HEK293 (cell line): ENCODE data around the gene GRIK4.

Source experiments
- CTCF ChIP-seq: fragments of 450-650 bp; formaldehyde crosslinking; IDR thresholded peaks from 2 replicates; pipeline ENCODE4 v1.5.1; 2016; ENCODE audit warnings: missing biosample characterization, missing genetic modification characterization
- REST ChIP-seq: fragments of 450-650 bp; formaldehyde crosslinking; IDR thresholded peaks from 2 replicates; pipeline ENCODE4 v1.5.1; 2016; ENCODE audit warnings: missing biosample characterization, missing genetic modification characterization
- ZNF280D ChIP-seq: fragments of 450-650 bp; formaldehyde crosslinking; IDR thresholded peaks from 2 replicates; pipeline ENCODE4 v1.5.1; 2016; ENCODE audit warnings: missing biosample characterization, missing genetic modification characterization
- ZNF394 ChIP-seq: fragments of 450-650 bp; formaldehyde crosslinking; IDR thresholded peaks from 2 replicates; pipeline ENCODE4 v1.5.1; 2016; ENCODE audit warnings: missing biosample characterization, missing genetic modification characterization, mild to moderate bottlenecking, moderate library complexity, borderline replicate concordance
- ZNF596 ChIP-seq: fragments of 450-650 bp; IDR thresholded peaks from 2 replicates; pipeline ENCODE4 v1.5.0; 2018; ENCODE audit warnings: missing biosample characterization, mild to moderate bottlenecking, missing genetic modification characterization, moderate library complexity
- ZNF639 ChIP-seq: fragments of 450-650 bp; formaldehyde crosslinking; IDR thresholded peaks from 2 replicates; pipeline ENCODE4 v1.5.1; 2016; ENCODE audit warnings: missing biosample characterization, missing genetic modification characterization
- TF ChIP-seq, protein P1 (sequence below): fragments of 450-650 bp; formaldehyde crosslinking; IDR thresholded peaks from 2 replicates; pipeline ENCODE4 v1.5.1; 2017; ENCODE audit warnings: missing biosample characterization, missing genetic modification characterization
- TF ChIP-seq, protein P2 (sequence below): fragments of 450-650 bp; formaldehyde crosslinking; IDR thresholded peaks from 2 replicates; pipeline ENCODE4 v1.5.1; 2017; ENCODE audit warnings: missing biosample characterization, mild to moderate bottlenecking, missing genetic modification characterization, moderate library complexity

GRCh38 chr11:120646206-120646605 lies 134.7 kb downstream of the GRIK4 start:
- TF ChIP-seq ZNF639 (tag by site-specific recombination): no peak
- TF ChIP-seq, protein P1, sequence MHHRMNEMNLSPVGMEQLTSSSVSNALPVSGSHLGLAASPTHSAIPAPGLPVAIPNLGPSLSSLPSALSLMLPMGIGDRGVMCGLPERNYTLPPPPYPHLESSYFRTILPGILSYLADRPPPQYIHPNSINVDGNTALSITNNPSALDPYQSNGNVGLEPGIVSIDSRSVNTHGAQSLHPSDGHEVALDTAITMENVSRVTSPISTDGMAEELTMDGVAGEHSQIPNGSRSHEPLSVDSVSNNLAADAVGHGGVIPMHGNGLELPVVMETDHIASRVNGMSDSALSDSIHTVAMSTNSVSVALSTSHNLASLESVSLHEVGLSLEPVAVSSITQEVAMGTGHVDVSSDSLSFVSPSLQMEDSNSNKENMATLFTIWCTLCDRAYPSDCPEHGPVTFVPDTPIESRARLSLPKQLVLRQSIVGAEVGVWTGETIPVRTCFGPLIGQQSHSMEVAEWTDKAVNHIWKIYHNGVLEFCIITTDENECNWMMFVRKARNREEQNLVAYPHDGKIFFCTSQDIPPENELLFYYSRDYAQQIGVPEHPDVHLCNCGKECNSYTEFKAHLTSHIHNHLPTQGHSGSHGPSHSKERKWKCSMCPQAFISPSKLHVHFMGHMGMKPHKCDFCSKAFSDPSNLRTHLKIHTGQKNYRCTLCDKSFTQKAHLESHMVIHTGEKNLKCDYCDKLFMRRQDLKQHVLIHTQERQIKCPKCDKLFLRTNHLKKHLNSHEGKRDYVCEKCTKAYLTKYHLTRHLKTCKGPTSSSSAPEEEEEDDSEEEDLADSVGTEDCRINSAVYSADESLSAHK: no peak
- no peak for TF ChIP-seq CTCF (tag by site-specific recombination)
- TF ChIP-seq, protein P2, sequence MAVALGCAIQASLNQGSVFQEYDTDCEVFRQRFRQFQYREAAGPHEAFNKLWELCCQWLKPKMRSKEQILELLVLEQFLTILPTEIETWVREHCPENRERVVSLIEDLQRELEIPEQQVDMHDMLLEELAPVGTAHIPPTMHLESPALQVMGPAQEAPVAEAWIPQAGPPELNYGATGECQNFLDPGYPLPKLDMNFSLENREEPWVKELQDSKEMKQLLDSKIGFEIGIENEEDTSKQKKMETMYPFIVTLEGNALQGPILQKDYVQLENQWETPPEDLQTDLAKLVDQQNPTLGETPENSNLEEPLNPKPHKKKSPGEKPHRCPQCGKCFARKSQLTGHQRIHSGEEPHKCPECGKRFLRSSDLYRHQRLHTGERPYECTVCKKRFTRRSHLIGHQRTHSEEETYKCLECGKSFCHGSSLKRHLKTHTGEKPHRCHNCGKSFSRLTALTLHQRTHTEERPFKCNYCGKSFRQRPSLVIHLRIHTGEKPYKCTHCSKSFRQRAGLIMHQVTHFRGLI (tag by site-specific recombination): no peak
- no peak for TF ChIP-seq ZNF596 (tag by site-specific recombination)
- TF ChIP-seq ZNF394 (tag by site-specific recombination): no peak
- TF ChIP-seq ZNF280D (tag by site-specific recombination): no peak
- TF ChIP-seq REST (tag by site-specific recombination): no peak
